Measurements from ENCODE around the gene CTSZ.

DNA sequence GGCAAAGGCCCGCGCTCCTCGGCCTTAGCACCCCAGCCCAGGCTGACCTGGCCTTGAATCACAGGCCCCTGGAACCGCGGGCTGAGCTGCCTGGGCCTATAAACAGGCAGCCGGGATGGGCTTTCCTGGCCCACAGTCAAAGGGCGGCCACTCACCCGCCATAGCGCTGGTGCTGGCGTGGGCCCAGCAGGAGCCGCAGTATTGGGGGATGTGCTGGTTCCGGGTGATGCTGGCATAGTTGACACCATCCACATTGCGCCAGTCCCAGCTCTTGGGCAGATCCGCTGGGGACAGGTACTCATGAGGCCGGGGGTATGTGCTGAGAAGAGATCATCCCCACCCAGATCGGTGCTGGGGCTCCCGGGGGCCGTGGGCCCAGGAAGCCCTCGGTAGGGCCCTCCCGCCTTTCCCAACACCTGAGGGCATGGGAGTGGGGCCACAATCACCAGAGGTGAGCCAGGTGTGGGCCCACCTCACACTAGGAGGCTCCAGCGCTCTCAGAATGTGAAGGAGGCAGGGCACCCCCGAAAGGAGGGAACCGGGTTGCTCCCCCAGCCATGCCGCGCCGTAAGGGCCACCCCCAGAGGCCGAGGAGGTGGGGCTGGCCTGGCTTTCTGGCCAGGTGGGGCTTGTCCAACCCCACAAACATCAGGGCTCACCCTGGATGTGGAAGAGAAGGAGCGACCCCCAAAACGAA is 739 bp downstream of the CTSZ start:
- TF ChIP-seq EZH2phosphoT487 (IDR thresholded peaks at IDR 0.05; ENCODE audit: insufficient read depth, low read depth) (no peak), EZH2 (IDR thresholded peaks at IDR 0.05; ENCODE audit: insufficient read depth, poor library complexity, severe bottlenecking) (no peak)
